GM20000 (cell line): ENCODE data around the gene ATF5.

ENCODE experiments used
- DNase-seq: peaks from one replicate; pipeline ENCODE4 v3.0.0; 2012; ENCODE audit warnings: low spot score
- TF ChIP-seq, protein P1 (sequence below): IDR thresholded peaks from 2 replicates; pipeline ENCODE4 v1.5.1; 2012; ENCODE audit warnings: mild to moderate bottlenecking, control low read depth; ENCODE audit errors: extremely low read depth, missing control alignments

The ATF5 gene

DNA sequence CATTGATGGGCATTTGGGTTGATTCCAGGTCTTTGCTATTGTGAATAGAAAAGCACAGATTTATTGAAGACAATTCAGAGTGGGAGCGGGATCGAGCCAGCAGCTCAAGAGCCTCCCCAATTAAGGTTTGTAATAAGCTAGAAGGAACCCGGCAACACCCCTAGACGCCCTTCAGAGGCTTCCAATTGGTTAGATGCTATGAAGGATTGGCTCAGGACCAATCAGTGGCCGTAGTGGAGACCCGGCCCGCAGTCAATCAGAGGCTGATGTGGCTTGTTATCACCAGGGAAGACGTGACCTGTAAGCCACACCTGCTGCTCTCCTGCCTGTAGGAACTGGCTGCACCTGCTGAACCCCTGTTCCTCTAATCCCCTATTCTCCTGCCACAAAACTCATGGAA lies 17.4 kb downstream of the ATF5 start:
- TF ChIP-seq, protein P1, sequence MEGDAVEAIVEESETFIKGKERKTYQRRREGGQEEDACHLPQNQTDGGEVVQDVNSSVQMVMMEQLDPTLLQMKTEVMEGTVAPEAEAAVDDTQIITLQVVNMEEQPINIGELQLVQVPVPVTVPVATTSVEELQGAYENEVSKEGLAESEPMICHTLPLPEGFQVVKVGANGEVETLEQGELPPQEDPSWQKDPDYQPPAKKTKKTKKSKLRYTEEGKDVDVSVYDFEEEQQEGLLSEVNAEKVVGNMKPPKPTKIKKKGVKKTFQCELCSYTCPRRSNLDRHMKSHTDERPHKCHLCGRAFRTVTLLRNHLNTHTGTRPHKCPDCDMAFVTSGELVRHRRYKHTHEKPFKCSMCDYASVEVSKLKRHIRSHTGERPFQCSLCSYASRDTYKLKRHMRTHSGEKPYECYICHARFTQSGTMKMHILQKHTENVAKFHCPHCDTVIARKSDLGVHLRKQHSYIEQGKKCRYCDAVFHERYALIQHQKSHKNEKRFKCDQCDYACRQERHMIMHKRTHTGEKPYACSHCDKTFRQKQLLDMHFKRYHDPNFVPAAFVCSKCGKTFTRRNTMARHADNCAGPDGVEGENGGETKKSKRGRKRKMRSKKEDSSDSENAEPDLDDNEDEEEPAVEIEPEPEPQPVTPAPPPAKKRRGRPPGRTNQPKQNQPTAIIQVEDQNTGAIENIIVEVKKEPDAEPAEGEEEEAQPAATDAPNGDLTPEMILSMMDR = no peak
- DNase-seq = no peak

- no peak for DNase-seq
- TF ChIP-seq, protein P1 = no peak
These were observed 21.0 kb downstream of the ATF5 start for GRCh38 chr19:49949742-49950589.

DNA sequence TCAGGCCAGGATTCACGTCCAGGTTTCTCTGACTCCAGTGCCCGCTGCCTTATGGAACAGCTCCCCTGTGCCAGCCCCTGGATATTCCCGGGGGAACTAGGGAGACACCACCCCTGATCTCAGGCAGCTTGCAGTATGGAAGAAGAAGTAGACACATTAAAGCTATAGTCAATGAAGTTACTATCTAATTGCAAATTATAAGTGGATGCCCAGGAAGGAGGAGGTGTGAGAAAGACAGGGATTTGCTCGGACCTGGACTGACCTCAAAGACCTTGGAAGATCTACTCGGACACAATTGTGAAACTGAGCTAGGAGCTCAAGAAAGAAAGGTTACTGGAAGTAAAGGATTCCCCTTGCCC lies 21.6 kb downstream of the ATF5 start:
- no peak for DNase-seq
- TF ChIP-seq, protein P1 = no peak

GRCh38 chr19:49950956-49951526 lies 22.0 kb downstream of the ATF5 start:
- DNase-seq = no peak
- TF ChIP-seq, protein P1 = no peak

- no peak for DNase-seq
- TF ChIP-seq, protein P1 = no peak
These were observed 22.9 kb downstream of the ATF5 start for GRCh38 chr19:49951806-49952478.

- no peak for DNase-seq
- TF ChIP-seq, protein P1 = no peak
These were observed 23.5 kb downstream of the ATF5 start for GRCh38 chr19:49952479-49952836.

- no peak for DNase-seq
- TF ChIP-seq, protein P1 = no peak
These were observed 23.9 kb downstream of the ATF5 start for GRCh38 chr19:49952906-49953305.
